Panc1 (cell line): Measurements from ENCODE around the gene ZNF474. TPM values are rescaled to one million over a fixed set of nuclear protein-coding genes. Genes with fewer than 3 reads are reported as not detected.

ENCODE experiments used
- ATAC-seq: fragments of 200-7000 bp; cut with Tn5 transposase; 2 replicates; pipeline ENCODE4 v1.9.1; 2020; ENCODE audit warnings: mild to moderate bottlenecking, moderate library complexity
- BruUV-seq: library from RNA; stranded (reverse); fragments of 400-500 nt; replicated peaks from 2 replicates; lab custom pipeline; 2021; lab: Mats Ljungman, UMichigan
- CTCF ChIA-PET: fragments of 300-600 bp; sonication (Branson Sonifier 250); formaldehyde crosslinking; loops from one replicate; lab custom pipeline; 2022; ENCODE audit warnings: antibody characterized with exemption; lab: Charles Lee
- POLR2A ChIA-PET: fragments of 300-600 bp; sonication (Branson Sonifier 250); formaldehyde crosslinking; loops from one replicate; lab custom pipeline; 2022; ENCODE audit warnings: antibody characterized with exemption; lab: Charles Lee
- DNase-seq: peaks from one replicate; pipeline ENCODE4 v3.0.0-alpha.2; 2010; ENCODE audit warnings: low read depth, low spot score
- H3K27ac ChIP-seq: 2 replicates; pipeline ENCODE4 v1.5.1; 2011; ENCODE audit warnings: mild to moderate bottlenecking, low read length, inconsistent platforms
- H3K27me3 ChIP-seq: fragments of 200-500 bp; sonication (Bioruptor generic); 2 replicates; pipeline ENCODE4 v1.6.0; 2014; ENCODE audit warnings: low read length, inconsistent platforms; ENCODE audit not compliant: control insufficient read depth, insufficient read depth
- H3K36me3 ChIP-seq: fragments of 200-500 bp; sonication (Bioruptor generic); 2 replicates; pipeline ENCODE4 v1.5.1; 2014; ENCODE audit warnings: inconsistent platforms, mild to moderate bottlenecking, low read length, moderate library complexity; ENCODE audit not compliant: control insufficient read depth, insufficient read depth
- H3K4me1 ChIP-seq: 2 replicates; pipeline ENCODE4 v1.5.1; 2011; ENCODE audit warnings: inconsistent platforms, mild to moderate bottlenecking, low read length, moderate library complexity; ENCODE audit not compliant: control insufficient read depth, insufficient read depth
- H3K4me3 ChIP-seq, 2 experiments: 2 replicates each; pipeline ENCODE4 v1.5.1; 2011 to 2012; ENCODE audit warnings: low read depth in 2 of 2, low read length in 2 of 2, mild to moderate bottlenecking in 2 of 2, inconsistent platforms in 1 of 2, moderate library complexity in 1 of 2
- H3K9me3 ChIP-seq: fragments of 200-500 bp; sonication (Bioruptor generic); 2 replicates; pipeline ENCODE4 v1.5.1; 2014; ENCODE audit warnings: low read depth, mild to moderate bottlenecking, inconsistent platforms, low read length, moderate library complexity; ENCODE audit not compliant: control insufficient read depth, insufficient read depth
- POLR2AphosphoS5 ChIP-seq: IDR thresholded peaks from 2 replicates; pipeline ENCODE4 v1.6.1; 2012; ENCODE audit warnings: mild to moderate bottlenecking, low read depth, low read length, moderate library complexity
- SIN3A ChIP-seq: IDR thresholded peaks from 2 replicates; pipeline ENCODE4 v1.6.1; 2012; ENCODE audit warnings: low read depth, mild to moderate bottlenecking, low read length, moderate library complexity, borderline replicate concordance; ENCODE audit not compliant: insufficient read depth
- TCF7L2 ChIP-seq: IDR thresholded peaks from 2 replicates; pipeline ENCODE4 v1.6.1; 2011; ENCODE audit warnings: mild to moderate bottlenecking, low read depth, low read length, inconsistent platforms
- in situ Hi-C: cut with HindIII; loops from 2 replicates; pipeline ENCODE4 v1.10.0; 2016; ENCODE audit warnings: low sequenced_read_pairs, low pct_unique_long_range_greater_than_20kb
- intact Hi-C: fragments of 100-400 bp; cut with micrococcal nuclease; formaldehyde crosslinking; loops from one replicate; pipeline ENCODE4 v1.10.0; 2022; ENCODE audit not compliant: unreplicated experiment
- total RNA-seq: library from RNA; stranded (reverse); gene quantifications from one replicate; pipeline ENCODE4 v1.2.1, GENCODE V29; 2021; ENCODE audit not compliant: unreplicated experiment
- TF ChIP-seq, protein P1 (sequence below), 2 experiments: IDR thresholded peaks; 2 replicates each; pipeline ENCODE4 v1.6.1; 2011 to 2012; ENCODE audit warnings: low read depth in 2 of 2, control low read depth in 1 of 2, low read length in 1 of 2, mild to moderate bottlenecking in 1 of 2, moderate library complexity in 1 of 2; ENCODE audit not compliant: insufficient read depth in 1 of 2
- TF ChIP-seq, protein P2 (sequence below): fragments of 450-650 bp; IDR thresholded peaks from 2 replicates; pipeline ENCODE4 v1.5.1; 2017; ENCODE audit warnings: mild to moderate bottlenecking

The ZNF474 gene
- total RNA-seq, 1 experiment from 2014 or later = not detected

DNA sequence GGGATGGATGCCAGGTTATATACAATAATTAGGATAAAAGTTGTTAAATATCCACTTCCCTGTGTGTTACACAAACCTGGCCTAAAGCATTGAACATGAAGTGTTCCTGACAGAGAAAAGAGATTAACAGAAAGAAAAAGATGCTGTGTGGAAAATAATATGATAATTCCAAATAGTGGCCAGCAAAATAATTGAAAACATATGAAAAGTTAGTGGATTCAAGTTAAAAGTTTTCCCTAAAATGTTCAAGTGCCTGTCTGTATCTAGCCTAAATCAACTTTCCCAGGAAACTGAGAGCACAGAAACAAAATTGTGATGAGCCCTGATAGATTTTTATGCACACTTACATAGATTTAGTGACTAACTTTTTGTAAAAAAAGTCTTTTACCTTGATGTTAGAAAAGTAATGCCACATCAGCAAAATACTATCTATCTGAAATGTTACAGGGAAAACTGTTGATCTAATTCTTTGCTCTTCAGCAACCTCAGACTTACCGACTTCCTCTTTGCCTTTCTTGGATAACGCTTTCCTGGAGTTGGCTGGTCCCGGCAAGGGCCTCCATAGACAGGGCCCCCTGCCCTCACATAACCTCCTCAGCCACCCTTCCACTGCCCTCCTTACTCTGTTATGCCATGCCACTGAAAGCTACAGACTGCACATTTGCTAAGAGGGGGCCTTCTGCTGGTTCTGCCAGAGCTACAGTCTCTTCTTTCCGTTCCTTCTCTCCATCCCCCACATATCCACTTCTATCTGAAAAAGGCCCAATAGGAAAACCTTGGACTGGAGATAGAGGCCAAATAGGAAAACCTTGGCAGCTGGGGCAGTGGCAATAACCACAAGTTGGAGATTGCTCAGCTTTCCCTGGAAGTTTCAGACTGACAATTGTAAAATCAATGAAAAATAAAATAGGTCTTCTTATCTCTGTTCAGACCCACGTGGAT, 44.4 kb downstream of the ZNF474 start:
- ChIA-PET CTCF (no interaction called here), POLR2A (no interaction called here)
- ATAC-seq (no peak), DNase-seq (no peak)
- Histone ChIP-seq H3K27ac (no peak overlapping the region), H3K4me1 (no peaks in the 10 kb centered on the region), H3K9me3 (no peaks in the 10 kb centered on the region), H3K36me3 (no peaks in the 10 kb centered on the region), H3K27me3 (no peaks in the 10 kb centered on the region), H3K4me3 (no peak overlapping the region)
- in situ Hi-C loops (no loop called here), intact Hi-C loops (no loop called here)
- no TSS peak for BruUV-seq
- no peak for TF ChIP-seq SIN3A
- TF ChIP-seq, protein P1, sequence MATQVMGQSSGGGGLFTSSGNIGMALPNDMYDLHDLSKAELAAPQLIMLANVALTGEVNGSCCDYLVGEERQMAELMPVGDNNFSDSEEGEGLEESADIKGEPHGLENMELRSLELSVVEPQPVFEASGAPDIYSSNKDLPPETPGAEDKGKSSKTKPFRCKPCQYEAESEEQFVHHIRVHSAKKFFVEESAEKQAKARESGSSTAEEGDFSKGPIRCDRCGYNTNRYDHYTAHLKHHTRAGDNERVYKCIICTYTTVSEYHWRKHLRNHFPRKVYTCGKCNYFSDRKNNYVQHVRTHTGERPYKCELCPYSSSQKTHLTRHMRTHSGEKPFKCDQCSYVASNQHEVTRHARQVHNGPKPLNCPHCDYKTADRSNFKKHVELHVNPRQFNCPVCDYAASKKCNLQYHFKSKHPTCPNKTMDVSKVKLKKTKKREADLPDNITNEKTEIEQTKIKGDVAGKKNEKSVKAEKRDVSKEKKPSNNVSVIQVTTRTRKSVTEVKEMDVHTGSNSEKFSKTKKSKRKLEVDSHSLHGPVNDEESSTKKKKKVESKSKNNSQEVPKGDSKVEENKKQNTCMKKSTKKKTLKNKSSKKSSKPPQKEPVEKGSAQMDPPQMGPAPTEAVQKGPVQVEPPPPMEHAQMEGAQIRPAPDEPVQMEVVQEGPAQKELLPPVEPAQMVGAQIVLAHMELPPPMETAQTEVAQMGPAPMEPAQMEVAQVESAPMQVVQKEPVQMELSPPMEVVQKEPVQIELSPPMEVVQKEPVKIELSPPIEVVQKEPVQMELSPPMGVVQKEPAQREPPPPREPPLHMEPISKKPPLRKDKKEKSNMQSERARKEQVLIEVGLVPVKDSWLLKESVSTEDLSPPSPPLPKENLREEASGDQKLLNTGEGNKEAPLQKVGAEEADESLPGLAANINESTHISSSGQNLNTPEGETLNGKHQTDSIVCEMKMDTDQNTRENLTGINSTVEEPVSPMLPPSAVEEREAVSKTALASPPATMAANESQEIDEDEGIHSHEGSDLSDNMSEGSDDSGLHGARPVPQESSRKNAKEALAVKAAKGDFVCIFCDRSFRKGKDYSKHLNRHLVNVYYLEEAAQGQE (IDR thresholded peaks at IDR 0.05; ENCODE audit: insufficient read depth in 1 of 2, low read depth in 2 of 2, low read length in 1 of 2) = no peak

DNA sequence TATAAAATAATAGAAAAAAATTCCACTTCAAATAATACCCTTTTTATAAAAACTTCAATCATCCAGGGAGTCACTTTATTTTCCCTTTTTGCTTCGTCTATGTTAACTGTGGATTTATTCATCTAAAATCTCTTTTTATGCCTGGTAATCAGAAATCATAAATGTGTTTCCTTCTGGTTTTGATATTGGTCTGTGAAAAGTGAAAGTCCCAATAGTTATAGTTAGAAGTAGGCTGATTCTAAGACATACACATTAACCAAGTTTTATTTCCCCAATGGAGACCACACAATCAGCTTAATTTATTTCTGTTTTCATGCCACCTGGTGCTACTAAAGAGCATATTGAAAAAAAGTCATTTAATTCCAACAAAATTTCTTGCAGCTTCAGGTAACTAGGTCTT, 45.7 kb downstream of the ZNF474 start:
- intact Hi-C loops (no loop called here), in situ Hi-C loops (no loop called here)
- DNase-seq = no peak
- ChIA-PET CTCF (no interaction called here), POLR2A (no interaction called here)
- Histone ChIP-seq H3K4me1 (no peaks in the 10 kb centered on the region), H3K27ac (no peak overlapping the region), H3K27me3 (no peaks in the 10 kb centered on the region), H3K36me3 (no peaks in the 10 kb centered on the region), H3K4me3 (no peak overlapping the region), H3K9me3 (no peaks in the 10 kb centered on the region)
- BruUV-seq = no TSS peak
- ATAC-seq = no peak
- TF ChIP-seq, protein P1 (IDR thresholded peaks at IDR 0.05; ENCODE audit: insufficient read depth in 1 of 2, low read depth in 2 of 2, low read length in 1 of 2) = no peak
- no peak for TF ChIP-seq TCF7L2
- no peak for TF ChIP-seq SIN3A

DNA sequence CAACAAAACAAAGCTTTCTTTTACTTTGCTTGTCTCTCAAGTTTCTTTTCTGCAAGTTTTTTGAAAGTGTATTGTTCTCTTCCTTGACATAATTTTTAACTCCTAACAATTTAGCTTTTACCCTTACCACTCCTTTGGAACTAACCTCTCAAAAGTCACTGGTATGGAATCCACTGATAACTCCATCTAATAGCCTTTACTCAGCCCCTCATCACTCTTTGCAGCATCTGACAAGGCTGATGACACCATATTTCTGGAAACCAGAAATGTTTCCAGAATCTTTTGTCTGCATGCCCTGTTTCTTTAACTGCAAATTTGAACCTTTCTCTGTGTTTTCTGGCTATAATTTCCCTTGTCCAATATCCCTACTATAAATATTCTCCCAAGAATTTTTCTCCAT, 46.5 kb downstream of the ZNF474 start:
- intact Hi-C loops = no loop called here
- no peak overlapping the region for H3K4me3 ChIP-seq
- H3K4me1 ChIP-seq = no peaks in the 10 kb centered on the region
- no peaks in the 10 kb centered on the region for H3K27me3 ChIP-seq
- DNase-seq (no peak), ATAC-seq (no peak)
- H3K9me3 ChIP-seq = no peaks in the 10 kb centered on the region
- ChIA-PET POLR2A (no interaction called here), CTCF (no interaction called here)
- no peaks in the 10 kb centered on the region for H3K36me3 ChIP-seq
- no peak overlapping the region for H3K27ac ChIP-seq
- BruUV-seq = no TSS peak
- TF ChIP-seq POLR2AphosphoS5 (no peak), SIN3A (no peak), TCF7L2 (no peak)
- TF ChIP-seq, protein P1 (IDR thresholded peaks at IDR 0.05; ENCODE audit: insufficient read depth in 1 of 2, low read depth in 2 of 2, low read length in 1 of 2) = no peak
- TF ChIP-seq, protein P2, sequence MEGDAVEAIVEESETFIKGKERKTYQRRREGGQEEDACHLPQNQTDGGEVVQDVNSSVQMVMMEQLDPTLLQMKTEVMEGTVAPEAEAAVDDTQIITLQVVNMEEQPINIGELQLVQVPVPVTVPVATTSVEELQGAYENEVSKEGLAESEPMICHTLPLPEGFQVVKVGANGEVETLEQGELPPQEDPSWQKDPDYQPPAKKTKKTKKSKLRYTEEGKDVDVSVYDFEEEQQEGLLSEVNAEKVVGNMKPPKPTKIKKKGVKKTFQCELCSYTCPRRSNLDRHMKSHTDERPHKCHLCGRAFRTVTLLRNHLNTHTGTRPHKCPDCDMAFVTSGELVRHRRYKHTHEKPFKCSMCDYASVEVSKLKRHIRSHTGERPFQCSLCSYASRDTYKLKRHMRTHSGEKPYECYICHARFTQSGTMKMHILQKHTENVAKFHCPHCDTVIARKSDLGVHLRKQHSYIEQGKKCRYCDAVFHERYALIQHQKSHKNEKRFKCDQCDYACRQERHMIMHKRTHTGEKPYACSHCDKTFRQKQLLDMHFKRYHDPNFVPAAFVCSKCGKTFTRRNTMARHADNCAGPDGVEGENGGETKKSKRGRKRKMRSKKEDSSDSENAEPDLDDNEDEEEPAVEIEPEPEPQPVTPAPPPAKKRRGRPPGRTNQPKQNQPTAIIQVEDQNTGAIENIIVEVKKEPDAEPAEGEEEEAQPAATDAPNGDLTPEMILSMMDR = no peak
- in situ Hi-C loops = no loop called here
